GM19438 (cell line): ENCODE data around the gene SYT1.

Experiments
- ATAC-seq: cut with Tn5 transposase; IDR thresholded peaks from one replicate; pipeline ENCODE4 v1.9.1; 2021; ENCODE audit warnings: low read depth; ENCODE audit not compliant: unreplicated experiment

Gene SYT1

DNA sequence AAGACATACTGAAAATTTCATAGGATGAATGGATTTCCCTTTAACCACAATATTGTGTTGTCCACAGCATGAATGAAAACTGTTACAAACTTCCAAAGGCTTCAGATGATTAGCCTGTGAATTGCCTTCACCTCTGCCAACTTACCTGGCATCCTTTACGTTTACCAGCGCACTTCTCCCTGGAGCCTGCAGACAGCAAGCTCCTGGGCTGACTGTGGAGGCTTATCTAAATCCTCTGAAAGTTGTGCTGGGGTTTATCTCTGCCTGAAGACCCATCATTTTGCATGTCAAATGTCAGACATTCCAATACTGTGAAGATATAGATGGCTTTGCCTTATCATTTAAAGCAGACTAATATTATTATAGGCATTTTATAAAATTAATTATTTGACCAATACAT is 403.0 kb downstream of the SYT1 start:
- ATAC-seq: no peak

DNA sequence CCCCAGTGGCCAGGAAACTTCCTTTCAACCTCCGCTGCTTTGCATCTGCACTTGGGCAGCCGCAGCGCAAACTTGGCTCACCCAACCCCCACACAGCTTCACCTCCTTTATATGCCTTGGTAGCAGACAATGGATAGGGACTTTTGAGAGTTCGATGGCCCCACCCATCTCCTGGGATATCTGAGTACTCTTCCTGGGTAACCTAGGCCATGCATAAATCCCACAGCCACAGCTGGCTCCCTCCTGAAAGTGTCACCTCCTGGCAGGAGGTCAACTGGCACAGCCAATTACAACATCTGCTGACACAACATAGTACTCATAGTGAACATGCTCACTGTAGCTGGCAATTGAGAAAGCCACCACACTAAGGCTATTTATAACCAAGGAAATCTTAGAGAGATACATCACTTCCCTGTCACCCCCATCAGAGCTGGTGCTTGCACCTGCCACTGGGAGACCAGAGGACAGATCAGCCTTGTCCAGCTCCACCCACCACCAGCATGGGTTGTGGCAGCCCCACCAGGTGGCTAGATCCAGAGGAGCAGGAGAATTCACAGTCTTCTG is 410.0 kb downstream of the SYT1 start:
- ATAC-seq: no peak

DNA sequence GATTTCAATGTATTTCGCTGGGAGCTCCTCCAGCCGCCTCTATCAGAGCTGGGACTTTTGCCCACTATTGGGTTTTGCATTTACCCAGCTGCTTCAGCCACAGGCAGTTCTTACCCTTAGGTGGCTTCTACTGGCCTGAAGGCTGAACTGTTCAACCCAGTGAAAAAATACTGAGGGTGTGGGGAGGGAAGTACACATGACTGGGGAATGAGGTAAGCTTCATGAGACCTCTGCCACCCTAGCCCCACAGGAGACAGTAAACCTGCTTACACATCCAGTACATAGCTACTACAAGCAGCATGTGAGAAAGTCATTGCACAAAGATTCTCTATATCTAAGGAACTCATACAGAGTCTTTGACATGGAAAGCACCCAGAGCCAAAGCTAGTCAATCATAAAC is 411.1 kb downstream of the SYT1 start:
- ATAC-seq: no peak

DNA sequence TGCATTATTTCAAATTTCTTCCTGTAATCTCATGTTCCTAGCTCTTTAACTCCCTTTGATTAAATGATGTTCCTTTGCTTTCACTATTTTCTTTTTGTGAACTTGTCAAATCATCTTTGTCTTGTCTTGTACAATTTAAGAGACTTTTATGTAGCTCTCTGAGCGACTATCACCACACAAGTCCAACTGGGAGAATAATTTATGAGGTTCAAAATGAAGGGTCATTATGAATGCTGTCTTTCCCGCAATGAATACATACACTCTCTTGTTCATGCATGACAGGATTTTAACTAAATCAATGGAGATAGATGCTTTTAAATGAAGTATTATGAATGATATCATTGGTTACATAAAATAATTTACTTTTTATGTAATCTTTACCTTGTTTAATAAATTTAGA is 418.8 kb downstream of the SYT1 start:
- no peak for ATAC-seq

DNA sequence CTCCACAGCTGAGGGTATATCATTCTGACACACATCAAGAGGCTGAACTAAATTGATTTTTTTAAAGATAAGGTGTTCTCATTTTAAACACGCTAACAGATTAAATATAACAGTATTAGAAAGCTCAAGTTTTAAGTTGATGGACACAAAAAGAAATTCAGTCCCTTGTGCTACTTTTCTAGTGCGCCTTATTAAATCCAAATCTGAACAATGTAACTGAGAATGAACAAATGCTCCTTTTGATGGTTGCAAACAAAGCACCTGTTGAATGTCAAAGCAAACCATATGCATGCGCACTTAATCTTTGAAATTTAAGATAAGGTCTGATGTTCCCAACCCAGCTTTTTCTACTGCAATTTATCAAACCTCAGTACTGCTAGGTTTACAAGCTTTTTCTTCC is 424.3 kb downstream of the SYT1 start:
- no peak for ATAC-seq

DNA sequence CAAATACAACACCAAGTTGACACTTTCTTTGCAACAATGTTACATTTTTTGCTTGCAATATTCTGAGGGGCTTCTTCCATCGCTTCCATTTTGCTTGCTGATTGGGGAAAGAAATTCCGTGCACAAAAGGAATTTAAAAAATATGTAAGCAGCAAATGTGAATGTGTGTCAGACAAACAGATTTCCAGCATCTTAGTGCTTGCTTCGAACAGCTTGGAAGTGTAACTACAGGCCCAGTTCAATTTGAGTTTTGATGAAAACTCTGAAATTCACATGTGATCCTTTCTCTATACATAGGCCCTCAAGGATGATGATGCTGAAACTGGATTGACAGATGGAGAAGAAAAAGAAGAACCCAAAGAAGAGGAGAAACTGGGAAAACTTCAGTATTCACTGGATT is 427.1 kb downstream of the SYT1 start:
- ATAC-seq: no peak

DNA sequence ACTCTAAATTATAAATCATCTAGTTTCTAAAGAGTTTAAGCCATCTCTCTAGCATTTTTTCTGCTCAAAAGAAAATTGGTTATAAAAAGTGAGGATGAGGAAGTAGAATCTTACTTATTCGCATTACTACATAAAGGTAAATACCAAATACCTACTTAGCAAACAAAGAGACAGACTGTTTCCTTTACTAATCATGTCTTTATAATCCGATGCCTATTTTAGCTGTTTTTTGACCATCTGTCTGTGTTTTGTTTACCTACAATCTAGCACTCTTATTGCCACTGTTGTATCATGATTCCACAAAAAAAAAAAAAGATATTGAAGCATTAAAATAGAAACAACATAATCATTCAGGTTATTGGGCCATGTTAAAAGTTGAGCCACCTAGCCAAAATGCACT is 430.0 kb downstream of the SYT1 start:
- ATAC-seq: no peak

DNA sequence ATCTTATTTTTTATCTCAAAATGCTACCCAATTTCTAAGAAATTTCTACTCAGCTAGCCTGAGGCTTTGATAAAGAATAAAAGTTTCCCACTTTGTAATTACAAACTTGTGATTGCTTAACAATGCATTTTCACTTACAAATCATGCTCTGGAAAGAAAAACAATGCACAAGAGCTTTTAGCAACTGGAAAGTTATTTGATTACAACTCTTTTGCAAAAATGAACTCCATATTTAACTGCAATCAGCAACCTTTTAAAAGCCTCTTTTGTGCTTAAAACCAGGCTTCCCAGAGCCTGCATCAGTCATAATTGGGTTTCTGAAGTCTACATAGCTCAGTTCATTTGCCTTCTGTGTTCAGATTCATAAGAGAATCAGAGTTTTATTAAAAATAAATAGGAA is 431.0 kb downstream of the SYT1 start:
- no peak for ATAC-seq

DNA sequence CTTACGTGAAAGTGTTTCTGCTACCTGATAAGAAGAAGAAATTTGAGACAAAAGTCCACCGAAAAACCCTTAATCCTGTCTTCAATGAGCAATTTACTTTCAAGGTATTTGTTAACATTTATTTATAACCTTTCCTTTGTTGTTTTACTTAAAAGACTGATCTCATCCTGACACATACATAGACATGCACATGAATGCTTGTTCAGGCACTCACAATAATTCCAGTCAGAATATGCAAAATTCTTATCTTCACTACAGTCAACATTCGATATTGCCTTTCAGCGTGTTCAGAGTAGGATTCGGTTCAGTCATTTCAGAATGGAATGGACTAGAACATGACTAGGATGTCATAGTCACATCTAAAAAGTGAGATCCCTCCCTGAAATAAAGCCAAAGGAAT is 431.6 kb downstream of the SYT1 start:
- no peak for ATAC-seq

DNA sequence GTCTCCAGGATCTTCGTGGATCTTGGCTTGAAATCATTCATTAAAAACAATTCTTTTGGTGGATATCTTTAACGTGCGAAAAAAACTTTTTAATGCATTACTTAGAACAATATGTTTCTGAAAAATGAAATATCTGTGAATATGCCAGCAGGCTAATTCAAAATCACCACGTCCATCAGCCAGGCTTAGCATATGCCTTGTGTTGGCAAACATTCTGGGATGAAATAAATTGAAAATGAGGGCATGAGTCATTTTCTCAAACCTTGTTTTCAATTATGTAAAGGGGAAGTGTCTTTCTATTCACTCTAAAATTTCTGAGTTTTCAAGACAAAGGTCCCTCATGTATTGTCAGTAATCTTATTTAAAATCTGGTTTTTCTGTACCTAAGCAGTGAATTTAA is 432.3 kb downstream of the SYT1 start:
- no peak for ATAC-seq

DNA sequence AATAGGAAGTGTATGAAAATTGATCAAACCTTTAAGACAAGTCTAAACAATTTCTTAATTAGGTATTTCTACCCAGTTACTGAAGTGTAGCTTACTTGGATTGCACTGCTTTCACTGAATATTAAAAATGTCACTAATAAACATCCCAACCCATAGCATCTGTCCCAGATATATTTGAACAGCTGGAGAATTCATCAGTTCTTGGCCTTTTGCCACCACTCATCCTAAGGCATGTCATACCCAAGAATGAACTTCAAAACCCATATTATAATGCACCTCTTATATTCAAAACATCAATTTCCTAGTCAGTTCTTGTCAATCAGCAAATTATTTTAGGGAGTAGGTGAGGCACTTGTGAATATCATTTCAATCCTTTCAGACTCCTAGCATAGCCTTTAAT is 433.9 kb downstream of the SYT1 start:
- ATAC-seq: no peak

DNA sequence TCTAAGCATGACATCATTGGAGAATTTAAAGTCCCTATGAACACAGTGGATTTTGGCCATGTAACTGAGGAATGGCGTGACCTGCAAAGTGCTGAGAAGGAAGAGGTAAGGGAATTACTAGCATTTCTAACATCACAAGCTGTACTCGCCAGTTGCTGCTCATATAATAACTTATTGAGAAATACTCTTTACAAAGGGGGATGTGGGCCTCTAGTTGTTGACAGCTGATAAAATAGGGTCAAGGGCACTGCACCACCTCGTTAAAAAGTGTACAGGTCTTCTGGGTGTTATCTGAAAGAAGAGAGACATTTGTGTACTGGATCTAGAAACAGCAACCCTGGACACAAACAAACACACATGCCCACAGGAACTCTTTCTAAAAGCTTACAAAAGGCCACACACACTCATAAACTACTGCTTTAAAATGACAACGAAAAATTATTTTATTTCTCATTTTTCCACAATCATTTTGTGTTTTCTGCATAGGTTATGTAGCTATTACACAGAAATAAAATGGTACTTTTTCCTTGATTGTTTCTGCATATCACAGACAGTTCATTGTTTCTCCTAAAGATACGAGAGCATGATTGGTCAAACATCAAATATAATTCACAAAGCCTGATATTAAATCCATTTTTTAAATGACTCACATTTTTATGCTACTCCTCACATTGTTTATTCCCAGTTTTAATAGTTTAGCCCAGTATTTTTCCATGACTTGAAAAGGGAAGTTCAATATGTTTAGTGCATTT is 435.0 kb downstream of the SYT1 start:
- ATAC-seq: no peak

DNA sequence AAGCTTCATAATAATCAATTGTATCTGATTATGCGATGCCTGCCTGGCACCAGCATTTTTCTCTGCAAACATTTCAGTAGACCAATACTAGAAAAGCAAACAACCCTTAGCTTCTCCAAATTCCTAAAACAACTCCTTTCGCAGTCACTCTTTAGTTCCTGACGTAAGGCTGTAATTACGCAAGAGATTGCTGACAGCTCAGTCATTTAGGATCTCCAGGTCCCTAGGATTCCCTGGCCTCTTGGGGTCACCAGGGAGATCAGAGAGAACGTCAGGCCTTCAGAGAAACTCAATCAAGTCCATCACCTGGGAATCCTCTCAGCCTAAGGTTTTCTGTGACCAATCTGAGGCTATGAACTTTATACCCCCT is 435.6 kb downstream of the SYT1 start:
- no peak for ATAC-seq

DNA sequence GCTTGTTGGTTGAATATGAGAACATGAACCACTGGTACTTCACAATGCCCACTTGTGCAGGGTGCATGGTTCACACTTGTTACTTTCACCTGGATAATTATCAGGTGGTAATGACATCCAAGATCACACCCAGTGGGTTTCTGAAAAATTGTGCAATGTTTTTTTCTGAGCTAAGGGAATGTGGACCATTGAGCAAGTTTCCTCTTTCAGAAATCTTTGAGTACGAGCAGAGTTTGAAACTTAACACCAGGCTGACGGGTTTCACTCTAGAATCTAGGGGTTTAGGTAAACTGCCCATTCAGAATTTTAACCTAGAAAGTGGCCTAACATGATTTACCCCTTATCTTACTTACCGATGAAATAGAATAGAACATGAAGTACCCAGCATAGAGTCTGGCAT is 436.6 kb downstream of the SYT1 start:
- ATAC-seq: no peak

DNA sequence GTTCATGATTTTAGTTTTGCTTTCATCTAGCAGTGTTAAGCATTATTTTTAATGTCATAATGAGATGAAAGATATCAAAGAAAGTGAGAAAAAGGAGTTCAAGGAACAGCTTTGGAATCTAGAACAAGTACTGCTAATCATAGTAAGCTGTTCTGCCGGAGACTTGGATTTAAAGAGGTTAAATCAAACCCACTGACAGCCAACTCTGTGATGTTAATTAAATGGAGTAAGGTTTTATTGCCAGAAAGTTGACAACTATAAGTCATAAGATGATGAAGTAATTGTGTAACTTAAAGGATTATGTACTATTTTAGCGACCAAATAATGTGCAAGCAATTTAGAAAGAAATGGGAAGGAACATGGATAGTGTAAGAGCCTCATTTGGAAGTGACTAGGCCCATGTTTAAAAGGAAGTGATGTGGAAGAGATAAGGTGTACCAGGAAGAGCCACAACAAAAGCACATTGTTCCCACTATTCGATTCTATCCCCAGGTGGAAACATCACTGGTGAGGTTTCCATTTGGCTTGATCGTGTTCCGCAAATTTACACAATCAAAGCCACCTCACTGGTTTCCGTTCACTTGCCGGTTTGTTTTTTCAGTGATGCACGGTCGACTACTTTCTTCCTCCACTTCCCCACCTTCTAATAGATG is 437.7 kb downstream of the SYT1 start:
- ATAC-seq: no peak

DNA sequence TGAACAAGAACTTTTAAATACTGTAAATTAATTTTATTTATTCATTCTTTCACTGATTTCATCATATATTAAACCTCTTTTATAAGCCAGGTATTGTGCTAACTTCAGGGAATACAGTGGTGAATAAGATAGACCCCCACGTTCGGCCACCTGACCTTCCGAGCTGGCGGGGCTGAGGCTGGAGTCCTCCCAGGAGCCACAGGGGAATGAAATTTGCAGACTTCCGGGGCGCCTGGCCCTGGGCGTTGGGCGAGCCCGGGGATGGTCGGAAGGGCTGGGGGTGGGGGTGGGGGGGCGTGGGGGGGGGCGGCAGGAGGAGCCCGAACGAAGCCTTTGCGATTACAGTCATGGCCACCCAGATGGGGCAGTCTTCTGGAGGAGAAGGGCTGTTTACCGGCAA is 442.8 kb downstream of the SYT1 start:
- ATAC-seq: no peak

DNA sequence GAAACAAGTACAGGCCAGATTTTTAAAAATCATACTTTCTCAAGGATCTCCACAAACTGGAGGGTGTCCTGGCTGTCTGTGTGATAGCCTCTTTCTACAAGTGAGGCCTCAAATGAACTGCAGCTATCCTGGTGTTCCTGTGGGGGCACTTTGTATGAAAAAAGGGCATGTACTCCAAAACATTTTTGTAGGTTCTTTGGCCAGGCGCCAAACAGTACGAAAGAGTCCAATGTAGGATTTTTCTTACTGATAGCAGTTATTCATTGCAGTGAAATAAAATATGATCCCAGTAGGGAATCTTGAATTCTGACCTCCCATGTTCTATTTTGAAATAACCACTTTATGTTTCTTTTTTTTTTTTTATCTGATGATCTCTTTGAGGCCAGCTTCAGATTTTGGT is 444.5 kb downstream of the SYT1 start:
- no peak for ATAC-seq

DNA sequence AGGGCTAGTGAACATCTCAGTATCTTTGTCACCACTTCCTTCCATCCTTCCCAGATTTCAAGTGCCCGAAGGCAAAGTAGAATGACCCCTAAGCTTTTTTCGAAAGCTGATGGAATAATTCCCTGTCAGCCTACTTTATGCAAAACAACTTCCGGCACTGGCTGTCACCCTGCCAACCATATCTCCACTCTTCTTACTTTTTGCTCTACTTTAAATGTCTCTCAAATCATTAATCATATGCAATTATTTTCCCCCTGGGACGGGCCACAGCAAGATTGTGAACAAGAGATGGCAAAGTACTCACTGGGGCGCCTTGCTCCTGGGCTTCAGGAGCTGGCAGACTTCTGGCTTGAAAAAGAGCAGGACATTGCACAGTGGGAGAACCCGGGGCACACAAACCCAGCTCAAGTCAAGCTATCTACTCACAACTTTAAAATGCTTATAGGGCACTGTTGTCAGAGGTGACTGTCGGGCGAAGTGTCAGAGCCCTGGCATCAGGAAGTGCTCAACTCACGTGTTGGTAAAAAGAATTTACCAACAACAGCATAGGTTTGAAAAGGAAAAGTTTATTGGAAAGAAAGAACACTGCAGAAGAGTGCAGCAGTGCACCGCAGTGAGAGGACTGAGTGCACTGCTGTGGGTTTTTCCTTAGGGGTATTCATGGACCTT is 452.7 kb downstream of the SYT1 start:
- ATAC-seq: no peak

DNA sequence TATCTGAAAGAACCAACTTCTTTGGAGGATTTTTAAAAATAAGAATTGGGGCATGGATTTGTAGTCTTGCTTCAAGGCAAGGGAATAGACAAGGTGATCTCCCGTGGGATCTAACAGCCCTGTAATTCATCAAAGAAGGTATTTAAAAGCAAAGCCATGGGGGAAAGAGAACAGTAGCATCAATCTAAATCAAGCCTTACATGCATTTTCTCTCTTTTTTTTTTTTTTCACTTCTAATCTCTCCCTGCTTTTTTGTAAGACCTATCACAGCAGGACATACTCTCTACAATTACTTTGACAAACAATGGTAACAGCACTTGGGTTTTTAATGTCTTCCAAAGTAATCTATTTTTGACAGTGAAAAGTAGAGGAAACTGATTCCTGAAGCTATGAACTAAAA is 458.3 kb downstream of the SYT1 start:
- no peak for ATAC-seq

DNA sequence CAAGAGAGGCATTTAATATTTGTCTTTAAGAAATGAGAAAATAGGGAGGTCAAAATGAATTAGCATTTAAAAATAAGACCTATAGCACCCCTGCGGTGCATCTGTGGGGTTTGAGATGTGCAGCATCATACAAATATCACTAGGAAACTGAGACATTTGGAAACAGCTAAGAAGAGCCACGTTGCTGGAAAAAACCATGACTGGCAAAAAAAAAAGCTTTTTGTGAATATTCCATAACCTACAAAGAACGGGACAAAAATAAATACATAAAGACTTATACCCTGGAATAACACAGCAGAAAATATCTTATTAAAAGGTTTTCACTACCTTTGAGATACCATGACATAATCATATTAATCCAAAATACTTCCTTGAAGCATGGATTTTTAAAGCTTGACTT is 460.0 kb downstream of the SYT1 start:
- no peak for ATAC-seq

DNA sequence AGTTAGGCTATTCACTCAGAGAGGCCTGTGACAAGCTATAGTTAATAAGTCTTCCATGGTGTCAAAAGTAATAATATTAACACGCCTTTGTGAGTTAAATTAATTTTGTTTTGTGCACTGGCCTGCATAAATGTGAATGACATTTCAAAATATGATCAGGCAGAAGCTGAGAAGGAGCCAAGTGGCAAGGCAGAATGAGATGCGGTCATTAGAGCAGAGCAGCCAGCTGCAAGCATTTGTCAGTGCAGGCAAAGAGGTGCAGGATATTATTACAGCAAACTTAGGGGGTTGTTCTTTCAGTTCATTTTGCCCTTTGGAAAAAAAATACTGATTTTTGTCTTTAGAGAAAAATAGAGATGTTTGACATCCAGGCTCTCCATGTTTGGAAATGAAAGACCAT is 461.6 kb downstream of the SYT1 start:
- ATAC-seq: no peak

DNA sequence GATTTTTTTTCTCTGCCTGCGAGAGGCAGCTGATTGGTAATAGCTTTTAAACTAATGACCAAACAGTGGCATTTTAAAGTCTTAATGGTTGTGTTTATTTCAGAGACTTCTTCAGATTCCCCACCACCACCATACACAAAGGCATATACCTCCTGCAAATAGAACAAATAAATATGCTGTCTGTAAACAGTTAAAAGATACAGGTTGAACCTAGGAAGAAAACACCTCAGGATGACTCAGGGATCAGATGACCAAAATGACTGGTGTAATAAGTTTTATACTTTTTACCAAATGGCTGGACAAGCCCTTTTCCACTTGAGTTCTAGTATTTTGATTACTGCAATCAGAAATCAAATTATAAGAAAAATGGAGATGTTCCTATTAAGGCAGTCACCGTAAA is 462.1 kb downstream of the SYT1 start:
- ATAC-seq: no peak
